ENCODE data around the gene EXOC6B. TPM values are rescaled to one million over a fixed set of nuclear protein-coding genes. Genes with fewer than 3 reads are reported as not detected.

The EXOC6B gene
- total RNA-seq, 2 experiments from 2014 or later: 6.2 to 8.3 TPM

DNA sequence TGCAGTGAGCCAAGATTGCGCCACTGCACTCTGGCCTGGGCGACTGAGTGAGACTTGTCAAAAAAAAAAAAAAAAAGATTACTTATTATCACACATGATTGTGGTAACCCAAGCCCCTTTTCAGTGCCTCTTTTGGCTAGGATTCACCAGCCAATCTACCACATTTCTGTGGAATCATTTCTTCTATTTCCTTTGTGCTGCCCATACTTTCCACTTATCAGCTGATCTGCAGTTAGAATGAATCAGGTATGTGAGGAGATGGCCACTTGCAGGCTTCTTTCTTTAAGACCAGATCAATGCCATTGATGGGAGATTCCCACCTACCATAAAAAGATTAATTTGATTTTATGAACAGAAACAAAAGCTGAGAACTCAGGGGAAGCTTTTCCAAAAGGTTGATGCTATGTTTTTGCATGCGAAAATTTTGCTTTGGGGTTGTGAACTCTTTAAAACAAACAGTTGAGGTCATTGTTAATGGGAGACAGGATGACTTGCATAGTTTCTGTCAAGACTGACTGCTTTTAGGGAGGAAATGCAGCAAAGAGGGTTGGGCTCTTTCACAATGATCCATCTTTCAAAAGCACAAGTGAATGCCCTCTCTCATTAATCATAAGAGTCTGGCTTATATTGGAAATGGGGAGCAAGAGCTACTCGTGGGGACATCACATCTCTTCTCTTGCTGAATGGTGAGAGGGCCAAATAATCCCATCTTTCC lies 611.2 kb downstream of the EXOC6B start:
- Mint-ChIP-seq H3K9me3 (no peaks in the 10 kb centered on the region), H3K27me3 (no peaks in the 10 kb centered on the region), H3K4me3 (no peak overlapping the region), H3K27ac (no peak overlapping the region), H3K36me3 (ENCODE audit: low read depth) (peaks cover 2% of the 10 kb centered on the region), H3K4me1 (ENCODE audit: low read depth) (no peaks in the 10 kb centered on the region)
- intact Hi-C loops (cut with micrococcal nuclease): no loop called here
- TF ChIP-seq CTCF (IDR thresholded peaks at IDR 0.05): no peak
- ATAC-seq (no peak), DNase-seq (no peak)
- CTCF ChIA-PET: no interaction called here
- POLR2A ChIA-PET: no interaction called here

DNA sequence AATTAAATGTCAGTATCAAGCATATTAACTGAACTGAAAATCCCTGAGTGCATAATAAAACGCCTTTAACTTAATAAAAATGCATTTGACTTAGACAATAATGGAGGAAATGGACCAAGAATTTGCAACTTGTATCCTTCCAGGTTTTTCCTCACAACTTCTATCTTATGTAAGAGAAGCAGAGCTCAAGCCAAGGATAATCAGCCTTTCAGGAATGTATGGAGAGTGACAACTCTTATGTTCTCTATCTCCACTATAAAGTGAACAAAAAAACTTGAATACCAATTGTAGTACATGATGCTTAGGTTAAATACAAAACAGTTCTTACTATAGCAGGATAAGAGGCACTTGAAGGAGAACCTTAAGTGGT lies 613.4 kb downstream of the EXOC6B start:
- no peaks in the 10 kb centered on the region for H3K9me3 Mint-ChIP-seq
- H3K27ac Mint-ChIP-seq: no peak overlapping the region
- TF ChIP-seq CTCF (IDR thresholded peaks at IDR 0.05): no peak
- ChIA-PET POLR2A (no interaction called here), CTCF (no interaction called here)
- DNase-seq (no peak), ATAC-seq (no peak)
- H3K27me3 Mint-ChIP-seq: no peaks in the 10 kb centered on the region
- peaks cover 2% of the 10 kb centered on the region for H3K36me3 Mint-ChIP-seq (ENCODE audit: low read depth)
- intact Hi-C loops (cut with micrococcal nuclease): no loop called here
- no peak overlapping the region for H3K4me3 Mint-ChIP-seq
- H3K4me1 Mint-ChIP-seq (ENCODE audit: low read depth): no peaks in the 10 kb centered on the region

DNA sequence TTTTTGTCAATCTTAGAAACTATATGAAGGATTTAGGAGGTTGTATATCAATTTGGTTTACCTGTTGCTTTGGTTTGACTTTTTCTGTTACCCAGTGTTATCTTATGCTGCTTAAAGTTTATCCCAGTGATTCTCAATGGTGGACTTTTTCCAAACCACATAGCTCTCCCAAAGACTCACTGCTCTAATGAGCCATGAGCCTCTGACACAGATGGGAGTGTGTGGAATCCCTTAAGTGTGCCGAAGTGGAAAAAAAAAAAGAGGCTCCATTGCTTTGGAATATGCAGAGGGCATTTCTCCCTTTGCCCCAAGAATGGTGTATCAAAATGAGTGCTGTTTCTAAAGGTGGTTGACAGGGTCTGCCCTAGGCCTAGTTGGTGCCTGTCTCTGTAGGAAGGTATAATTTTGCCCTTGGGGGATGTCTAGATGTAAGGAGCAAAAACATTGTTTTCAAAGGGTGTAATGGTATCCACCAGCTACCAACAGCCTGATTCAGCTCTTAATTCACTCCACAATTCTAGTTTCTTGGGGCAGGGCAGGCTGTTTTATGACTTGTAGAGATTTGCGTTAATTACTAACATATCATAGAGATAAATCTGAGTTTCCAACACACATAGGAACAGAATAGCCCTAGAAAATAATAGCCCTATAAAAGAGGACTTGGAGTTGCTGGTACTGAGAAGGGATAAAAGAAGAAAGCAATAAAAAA lies 613.9 kb downstream of the EXOC6B start:
- Mint-ChIP-seq H3K36me3 (ENCODE audit: low read depth) (peaks cover 2% of the 10 kb centered on the region), H3K27ac (no peak overlapping the region), H3K4me3 (no peak overlapping the region), H3K27me3 (no peaks in the 10 kb centered on the region), H3K9me3 (no peaks in the 10 kb centered on the region), H3K4me1 (ENCODE audit: low read depth) (no peaks in the 10 kb centered on the region)
- ChIA-PET POLR2A (no interaction called here), CTCF (no interaction called here)
- intact Hi-C loops (cut with micrococcal nuclease): no loop called here
- ATAC-seq (no peak), DNase-seq (no peak)
- no peak for TF ChIP-seq CTCF (IDR thresholded peaks at IDR 0.05)

DNA sequence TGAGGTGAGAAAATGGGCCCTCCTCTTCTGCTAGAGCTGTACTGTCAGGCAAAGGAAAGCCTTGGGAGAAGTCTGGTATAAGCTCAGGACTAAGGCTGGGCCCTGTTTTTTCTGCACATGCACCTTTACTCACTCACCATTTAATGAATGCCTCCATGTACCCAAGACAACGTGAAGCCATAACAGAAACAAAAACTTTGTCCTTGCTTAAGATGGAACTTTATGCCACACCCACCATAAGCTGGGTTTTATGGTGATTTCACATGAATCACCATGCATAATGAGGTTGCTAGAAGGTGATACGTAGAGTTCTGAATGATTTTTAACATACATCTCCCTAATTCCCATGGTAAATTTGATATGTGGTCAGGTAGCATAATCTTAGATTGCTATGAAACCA lies 614.5 kb downstream of the EXOC6B start:
- H3K36me3 Mint-ChIP-seq (ENCODE audit: low read depth): peaks cover 2% of the 10 kb centered on the region
- POLR2A ChIA-PET: no interaction called here
- no peak for DNase-seq
- no peak overlapping the region for H3K27ac Mint-ChIP-seq
- no peak overlapping the region for H3K4me3 Mint-ChIP-seq
- intact Hi-C loops (cut with micrococcal nuclease): no loop called here
- H3K9me3 Mint-ChIP-seq: no peaks in the 10 kb centered on the region
- H3K27me3 Mint-ChIP-seq: no peaks in the 10 kb centered on the region
- TF ChIP-seq CTCF (IDR thresholded peaks at IDR 0.05): no peak
- no peak for ATAC-seq
- CTCF ChIA-PET: no interaction called here
- H3K4me1 Mint-ChIP-seq (ENCODE audit: low read depth): no peaks in the 10 kb centered on the region

DNA sequence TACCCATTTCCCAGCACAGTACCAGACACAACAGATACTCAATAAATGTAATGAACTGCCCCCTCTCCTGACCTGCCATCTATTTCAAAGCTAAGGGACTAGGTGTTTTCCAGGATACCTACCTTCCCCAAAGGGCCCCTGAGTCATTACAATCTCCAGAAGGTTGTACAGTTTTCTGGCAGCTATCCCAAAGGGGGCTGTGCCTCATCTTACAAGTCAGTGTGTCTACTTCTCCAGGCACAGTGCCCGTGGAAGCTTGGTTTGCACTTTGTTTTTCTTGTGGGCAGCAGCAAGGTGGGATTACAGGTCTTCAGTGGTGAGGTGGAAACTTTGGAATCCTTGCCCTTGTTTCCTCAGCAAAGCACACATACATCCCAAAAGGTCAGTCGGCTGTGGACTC lies 615.4 kb downstream of the EXOC6B start:
- ATAC-seq: no peak

More for the DNA sequence above, 615.4 kb downstream of the EXOC6B start:
- Mint-ChIP-seq H3K27ac (no peak overlapping the region), H3K4me1 (ENCODE audit: low read depth) (no peaks in the 10 kb centered on the region), H3K27me3 (no peaks in the 10 kb centered on the region), H3K9me3 (no peaks in the 10 kb centered on the region), H3K4me3 (no peak overlapping the region), H3K36me3 (ENCODE audit: low read depth) (peaks cover 2% of the 10 kb centered on the region)
- intact Hi-C loops (cut with micrococcal nuclease): no loop called here
- no peak for DNase-seq
- ChIA-PET CTCF (no interaction called here), POLR2A (no interaction called here)
- no peak for TF ChIP-seq CTCF (IDR thresholded peaks at IDR 0.05)

All from activated CD8-positive, alpha-beta T cell treated with anti-CD3 and anti-CD28 coated beads for 36 hours (primary cell).